Kidney capillary endothelial cell (primary cell): ENCODE results near the gene MAML2.

Source experiments
- DNase-seq: peaks from one replicate; pipeline ENCODE4 v3.0.0-alpha.2; 2018; ENCODE audit warnings: low spot score

Gene MAML2

DNA sequence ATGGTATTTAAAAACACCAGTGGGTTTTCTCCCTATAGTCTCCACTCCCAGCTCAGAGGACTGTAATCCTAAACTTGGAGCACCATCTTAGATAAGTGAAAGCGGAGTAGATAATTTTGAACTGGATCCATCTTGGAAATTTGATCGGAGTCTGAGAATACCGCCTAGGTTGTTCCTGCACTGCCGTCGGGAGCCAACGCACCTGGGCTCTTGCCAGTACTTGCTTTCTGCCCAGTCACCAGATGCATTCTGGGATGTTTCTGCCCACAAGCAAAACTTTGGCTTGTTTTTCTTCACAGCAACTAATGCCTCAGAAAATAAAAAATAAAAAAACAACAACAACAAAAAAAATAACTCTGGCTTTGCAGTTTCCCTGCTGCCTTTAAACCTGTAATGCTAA is 306.1 kb downstream of the MAML2 start:
- no peak for DNase-seq

DNA sequence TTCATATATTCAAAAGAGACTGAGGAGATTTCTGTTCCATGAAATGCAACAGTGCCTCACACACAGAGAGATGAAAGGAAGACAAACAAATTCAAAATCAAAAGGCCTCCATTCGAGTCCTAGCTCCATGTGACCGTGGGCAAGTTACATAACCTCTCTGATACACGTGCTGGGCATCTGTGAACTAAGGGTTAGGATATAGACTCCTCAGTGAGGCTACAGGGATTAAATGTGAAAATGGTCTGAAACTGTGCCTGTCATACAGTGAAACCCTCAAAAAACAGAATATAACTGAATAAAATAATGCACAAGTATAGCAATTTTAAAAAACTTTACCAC is 307.3 kb downstream of the MAML2 start:
- no peak for DNase-seq

DNA sequence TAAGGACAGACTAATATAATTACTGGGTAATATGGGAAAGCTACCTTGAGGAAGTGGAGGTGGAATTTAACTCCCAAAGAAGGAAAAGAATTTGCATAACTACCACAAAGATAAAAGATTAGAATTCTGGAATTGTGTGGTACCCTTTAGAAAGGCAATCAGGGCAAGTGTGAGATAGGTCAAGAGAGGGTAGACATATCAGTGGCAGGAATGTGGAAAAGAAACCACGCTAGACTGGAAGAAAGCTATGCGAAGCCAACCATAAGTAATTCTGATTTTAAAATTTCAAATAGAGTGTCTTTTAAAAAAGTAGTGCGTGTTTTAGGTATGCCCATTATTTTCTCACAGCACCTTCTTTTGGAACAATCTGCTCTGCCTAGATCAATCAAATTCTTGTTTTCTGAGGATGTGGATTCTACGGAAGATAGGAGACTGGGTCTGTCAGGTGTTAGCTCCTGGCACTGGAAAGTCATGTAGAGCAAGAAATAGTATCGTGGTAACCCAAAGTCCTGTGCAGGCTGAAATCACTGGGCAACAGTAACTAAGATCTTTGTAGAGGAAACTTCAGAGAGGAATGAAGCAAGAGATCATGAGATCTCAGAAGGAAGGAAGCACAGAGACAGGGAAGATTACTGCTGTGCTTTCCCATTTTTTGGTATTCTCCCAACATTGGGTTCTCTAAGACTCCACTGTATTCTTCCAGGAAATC is 307.8 kb downstream of the MAML2 start:
- no peak for DNase-seq

DNA sequence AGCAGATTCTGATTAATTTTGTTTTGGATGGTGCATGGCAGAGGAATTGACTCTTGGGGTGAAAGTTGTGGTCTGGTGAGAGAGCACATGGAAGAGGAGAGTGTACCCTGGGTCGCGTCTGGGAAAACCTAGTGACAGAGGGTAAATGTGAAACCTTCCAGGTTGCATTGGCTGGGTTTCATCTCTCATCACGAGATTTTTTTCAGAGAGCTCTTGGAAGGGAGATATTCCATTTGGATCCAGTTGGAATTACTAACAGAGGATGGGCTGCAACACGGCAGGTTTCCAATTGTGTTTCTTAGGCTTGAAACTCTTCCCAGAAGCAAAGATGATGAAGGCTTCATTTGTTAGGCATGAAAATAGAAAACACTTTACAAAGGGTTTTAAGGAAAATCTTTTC is 309.4 kb downstream of the MAML2 start:
- no peak for DNase-seq

DNA sequence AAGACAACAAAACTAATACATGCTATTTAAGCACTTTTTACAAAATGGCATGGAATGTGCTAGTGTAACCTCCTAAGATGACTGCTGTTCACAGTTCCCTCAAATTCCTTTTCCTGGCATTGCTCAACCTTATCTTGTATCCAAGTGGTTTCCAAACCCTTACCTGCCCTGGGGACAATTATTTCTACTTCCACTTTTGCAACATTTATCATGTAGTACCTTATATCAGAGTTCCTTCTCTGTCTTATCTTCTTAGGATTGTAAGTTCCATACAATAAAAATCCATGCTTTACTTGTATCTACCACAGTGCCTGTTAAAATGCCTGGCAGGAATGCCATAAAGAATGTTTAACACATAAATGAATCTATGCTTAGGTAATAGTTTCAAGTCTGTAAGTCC is 309.9 kb downstream of the MAML2 start:
- DNase-seq: no peak

DNA sequence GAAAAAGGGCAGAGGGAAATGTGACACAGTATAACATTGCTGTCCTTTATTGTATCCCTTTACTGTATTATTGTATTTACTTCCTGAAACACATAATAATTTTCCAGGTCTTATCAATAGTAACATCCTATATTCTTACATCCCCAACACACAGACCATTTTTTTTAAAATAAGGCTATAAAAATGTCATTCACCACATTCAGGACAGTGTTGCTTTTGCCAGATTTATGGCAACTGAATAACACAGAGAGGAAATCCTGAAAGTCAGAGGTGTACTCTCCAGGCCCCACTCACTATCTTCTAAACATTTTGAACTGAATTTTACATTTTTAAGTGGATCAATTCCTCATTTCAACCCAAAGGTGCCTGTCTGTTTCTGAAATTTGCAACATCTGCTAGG is 314.2 kb downstream of the MAML2 start:
- no peak for DNase-seq

DNA sequence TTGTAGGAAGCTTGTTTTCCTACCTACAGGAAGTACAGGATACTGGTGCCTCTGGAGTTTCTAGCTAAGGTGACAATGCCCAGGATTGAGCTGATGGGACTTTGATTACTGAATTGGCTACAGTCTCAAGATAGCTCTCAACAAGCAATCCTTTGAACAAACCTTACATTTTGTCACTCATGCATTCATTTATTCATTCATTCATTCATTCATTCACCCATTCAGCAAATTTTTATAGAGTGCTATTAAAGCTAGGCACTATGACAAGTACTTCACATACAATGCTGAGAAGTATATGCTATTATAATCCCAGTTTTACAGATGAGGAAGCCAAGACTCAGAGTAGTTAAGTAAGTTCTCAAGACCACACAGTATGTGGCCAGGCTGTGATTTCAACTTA is 316.0 kb downstream of the MAML2 start:
- no peak for DNase-seq

DNA sequence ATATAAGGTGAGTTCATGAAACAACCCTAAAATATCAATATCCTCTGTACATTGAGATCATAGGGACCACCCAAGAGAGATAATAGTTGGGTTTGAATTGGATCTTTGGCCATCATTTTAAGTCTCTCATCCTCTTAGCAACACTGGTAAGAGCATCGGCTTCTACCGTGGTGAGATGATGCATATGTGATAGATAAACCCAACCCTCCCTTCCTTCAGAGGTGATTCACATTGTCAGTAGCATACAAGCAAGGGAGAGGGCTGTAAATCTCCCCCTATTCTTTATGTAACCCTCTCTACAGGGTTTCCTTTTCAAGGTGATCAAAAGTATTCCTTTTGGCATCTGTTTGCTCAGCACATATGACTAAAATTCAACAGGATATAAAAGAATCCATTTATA is 316.7 kb downstream of the MAML2 start:
- no peak for DNase-seq

DNA sequence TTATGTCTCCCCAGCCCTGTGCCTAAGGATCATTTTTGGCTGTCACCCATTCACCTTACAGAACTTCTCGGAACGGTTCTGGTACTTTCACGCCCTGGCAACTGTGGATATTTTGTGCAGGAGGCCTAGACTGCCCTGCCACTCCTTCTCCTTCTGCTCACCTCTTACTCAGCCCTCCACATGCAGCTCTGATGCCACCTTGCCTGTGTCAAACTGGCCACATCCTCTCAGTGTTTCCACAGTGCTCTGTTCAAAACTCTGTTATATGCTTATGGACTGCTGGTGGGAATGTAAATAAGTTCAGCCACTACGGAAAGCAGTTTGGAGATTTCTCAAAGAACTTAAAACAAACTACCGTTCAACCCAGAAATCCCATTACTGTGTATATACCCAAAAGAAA is 318.3 kb downstream of the MAML2 start:
- no peak for DNase-seq

DNA sequence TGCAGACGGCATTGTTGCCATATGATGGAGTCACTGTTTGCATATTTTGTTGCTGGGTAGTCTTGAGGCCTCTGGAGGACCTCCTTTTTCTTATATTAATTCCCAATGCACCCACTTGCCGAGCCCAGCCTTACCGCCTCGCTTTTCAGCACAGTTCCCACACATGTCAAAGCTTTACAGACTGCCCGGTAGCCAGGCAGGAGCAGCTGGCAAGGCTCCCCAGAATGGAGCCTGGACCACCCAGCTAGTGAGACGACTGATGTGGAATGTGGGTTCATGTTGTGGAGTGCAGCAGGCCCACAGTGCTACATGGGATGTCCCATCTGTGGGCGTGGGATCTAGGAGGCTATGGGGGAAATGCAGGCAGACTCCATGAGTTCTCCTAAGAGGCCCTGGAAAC is 319.7 kb downstream of the MAML2 start:
- DNase-seq: no peak

DNA sequence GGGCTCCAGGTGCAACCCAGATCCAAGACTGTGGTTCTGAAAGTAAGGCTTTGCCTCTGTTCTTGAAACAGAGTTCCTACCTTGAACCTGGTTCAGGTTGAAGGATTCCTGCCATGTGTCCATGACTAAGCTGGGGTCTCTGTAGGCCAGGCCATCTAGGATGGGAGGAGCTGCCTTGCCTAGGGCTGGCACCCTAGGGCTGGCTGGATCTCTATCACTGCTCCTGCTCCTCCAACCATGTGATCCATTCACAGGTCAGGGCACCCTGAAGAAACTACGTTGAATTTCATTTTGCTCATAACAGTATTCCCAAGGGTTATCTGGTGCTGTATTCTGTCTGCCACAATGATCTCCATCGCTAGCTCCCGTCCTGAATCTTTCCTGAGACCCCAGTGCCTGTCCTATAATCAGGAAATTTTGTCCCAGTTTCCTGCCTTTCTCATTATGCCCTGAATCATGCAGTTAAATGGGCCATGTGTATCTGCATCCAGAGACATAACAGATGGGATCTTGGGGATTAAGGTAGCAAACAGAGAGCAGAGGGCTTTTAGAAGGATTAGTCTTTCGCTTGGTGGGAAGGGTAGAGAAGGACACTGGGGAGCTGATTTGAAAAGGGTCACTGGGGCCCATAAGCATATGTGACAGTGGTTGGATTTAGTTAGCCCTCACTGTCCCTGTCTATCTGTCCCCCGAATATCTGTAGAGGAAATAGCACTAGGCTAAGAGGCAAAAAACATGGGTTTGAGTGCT is 320.9 kb downstream of the MAML2 start:
- DNase-seq: no peak

DNA sequence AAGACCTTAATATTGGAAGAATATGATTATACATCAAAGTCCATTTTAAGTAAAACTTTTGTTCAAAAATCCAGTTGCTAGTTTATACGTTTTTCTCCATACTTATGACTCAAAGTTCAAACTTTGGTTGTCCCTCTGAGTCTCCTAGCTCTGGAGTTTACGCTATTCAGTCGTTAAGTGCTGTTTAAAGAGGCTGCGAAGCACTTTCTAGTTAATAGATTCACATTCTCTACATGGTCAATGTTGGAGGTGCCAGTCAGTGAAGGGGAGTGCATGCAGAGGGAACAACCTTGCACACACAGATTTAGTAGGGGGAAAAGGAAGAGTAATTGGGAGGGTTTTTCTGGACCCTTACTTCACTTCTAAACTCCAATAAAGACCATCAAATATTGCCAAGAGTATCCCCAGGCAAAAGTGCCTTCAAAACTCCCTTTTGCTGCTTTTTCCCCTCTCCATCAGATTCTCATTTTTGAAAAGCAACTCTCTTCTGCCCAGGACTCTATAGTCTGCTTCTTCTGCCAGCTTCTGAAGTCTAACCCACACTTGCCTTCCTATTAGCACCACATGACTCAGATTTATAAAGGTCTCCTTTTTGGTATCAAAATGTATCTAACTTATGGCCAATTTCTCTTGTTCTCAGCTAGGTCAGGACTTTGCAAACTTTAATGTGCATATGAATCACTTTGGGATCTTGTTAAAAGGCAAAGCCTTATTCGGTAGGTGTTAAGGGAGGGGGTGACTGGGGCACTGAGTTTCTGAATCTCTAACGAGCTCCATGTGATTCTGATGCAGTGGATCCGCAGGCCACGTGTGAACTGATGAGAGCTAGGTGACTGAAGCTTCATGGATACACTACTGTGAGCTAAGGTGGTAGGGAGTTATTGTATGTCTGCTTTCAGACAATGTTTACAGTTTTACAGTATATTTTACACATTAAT is 322.9 kb downstream of the MAML2 start:
- no peak for DNase-seq

DNA sequence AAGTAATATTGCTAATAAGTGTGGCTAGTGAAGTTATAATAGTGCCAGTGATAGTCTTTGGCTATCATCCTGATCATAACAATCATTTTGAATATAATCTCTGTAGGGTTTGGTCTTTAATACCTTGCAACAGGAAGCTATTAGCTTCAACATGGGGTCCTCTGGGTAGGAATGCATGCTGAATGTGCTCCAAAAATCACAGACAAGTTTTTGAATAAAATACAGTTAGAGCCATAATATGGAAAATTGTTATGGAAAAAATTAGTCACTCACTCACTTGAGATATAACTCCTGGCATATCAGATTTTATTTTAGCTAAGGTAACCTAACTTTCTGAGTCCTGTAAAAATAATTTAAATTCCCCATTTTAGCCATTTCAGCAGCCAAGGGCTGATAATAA is 323.7 kb downstream of the MAML2 start:
- DNase-seq: no peak

DNA sequence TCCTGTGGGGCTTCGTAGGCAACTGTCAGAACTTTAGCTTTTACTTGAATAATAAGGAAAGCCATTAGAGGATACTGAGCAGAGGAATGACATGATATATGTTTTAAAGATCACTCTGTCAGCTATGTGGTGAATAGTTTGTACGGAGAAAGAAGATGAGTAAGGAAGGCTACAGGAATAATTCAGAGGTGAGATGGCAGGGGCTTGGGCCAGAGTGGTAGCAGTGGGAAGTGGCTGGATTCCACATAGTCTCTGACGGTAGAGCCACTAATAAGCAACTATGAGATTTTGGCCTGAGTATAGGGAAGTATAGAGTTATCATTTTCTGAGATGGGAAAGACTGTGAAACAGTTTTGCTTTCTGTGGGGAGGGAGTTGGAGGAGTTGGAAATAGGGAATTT is 325.1 kb downstream of the MAML2 start:
- DNase-seq: no peak

DNA sequence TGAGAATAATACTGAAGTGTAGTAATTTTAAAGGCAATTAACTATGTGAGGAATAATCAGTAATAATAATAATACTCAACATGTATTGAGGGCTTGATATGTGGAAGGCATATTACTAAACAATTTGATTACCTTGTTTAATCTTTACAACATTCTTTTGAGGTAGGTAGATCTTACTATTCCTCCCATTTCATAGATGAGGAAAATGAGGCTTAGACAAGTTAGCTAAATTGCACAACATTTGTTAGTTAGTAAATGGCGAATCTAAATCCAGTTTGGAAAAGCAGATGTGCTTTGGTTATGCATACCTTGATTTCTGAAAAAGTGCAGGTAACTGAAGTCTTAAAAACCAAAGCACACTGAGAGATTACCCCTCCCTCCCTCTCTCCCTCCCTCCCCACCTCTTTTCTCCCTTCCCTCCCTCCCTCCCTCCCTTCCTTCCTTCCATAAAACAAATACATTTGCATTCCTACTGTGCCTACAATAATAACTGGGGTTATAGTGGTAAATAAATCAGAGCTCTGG is 326.0 kb downstream of the MAML2 start:
- DNase-seq: no peak

DNA sequence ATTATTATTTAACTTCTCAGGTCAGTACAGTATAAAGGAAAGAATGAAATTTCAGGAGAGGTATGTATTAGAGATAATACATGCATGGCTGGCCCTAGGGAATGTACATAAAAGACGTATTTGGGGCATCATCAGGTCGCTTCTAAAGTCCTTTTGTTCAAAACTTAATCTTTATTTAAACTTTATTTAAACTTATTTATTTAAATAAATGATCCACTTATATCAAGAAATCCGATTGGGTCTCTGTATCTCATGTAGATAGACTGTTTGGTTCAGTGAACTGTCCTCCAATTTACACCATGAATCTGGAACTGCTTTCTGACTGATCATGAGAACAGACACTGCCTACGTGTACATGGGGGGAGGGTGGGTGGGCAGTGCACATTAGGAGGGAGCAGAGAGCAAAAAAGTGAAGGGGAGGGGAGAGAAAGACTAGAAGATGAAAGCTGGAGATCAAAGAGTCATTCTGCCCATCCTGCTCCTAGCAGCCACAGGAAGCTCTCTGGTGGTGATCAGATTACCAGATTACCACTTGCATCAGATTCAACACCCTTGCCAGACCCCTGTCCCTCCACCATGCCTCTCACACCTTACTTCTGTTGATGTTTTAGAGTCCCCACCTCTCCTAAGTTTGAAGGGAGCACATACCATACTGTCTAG is 327.0 kb downstream of the MAML2 start:
- no peak for DNase-seq

DNA sequence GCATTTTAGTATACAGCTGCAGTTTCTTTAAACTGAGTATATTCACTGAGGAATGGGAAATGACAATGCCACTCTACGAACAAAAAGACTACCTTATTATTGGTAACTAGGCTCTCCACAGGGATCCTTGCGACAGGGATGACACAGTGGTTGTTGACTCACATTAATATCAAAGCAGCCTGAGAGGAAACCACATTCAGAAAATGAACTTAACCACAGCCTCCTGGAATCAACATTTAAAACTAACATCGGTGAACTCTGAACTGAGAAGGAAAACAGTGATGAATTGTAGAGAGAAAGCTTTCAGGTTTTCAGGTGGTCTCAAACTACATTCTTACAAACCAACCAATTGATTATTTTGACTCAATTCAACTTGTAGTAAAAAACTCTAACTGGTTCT is 328.8 kb downstream of the MAML2 start:
- peak; percentile 66 for DNase-seq

DNA sequence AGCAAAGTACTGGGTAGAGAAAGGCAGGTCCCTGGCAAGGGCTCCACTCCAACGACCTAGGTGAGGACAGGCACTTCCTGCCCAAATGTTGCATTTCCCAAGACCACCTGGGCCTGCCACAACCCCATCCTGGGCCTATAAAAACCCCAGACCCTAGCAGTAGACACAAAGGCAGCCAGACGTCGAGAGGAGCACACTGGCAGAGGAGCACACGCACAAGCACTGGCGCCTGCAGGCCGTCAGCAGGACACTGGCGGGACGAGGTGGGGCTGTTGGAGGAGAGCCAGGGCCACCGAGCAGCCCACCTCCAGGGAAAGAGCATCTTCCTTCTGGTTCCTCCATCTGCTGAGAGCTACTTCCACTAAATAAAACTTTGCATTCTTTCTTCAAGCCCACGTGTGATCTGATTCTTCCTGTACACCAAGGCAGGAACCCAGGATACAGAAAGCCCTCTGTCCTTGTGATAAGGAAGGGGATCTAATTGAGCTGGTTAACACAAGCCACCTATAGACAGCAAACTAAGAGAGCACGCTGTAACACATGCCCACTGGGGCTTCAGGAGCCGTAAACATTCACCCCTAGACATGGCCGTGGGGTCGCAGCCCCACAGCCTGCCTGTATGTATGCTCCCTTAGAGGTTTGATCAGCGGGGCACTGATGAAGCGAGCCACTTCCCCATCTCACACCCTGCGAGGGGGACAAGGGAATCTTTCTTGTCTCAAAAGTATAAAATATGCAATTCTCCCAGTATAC is 329.4 kb downstream of the MAML2 start:
- no peak for DNase-seq

DNA sequence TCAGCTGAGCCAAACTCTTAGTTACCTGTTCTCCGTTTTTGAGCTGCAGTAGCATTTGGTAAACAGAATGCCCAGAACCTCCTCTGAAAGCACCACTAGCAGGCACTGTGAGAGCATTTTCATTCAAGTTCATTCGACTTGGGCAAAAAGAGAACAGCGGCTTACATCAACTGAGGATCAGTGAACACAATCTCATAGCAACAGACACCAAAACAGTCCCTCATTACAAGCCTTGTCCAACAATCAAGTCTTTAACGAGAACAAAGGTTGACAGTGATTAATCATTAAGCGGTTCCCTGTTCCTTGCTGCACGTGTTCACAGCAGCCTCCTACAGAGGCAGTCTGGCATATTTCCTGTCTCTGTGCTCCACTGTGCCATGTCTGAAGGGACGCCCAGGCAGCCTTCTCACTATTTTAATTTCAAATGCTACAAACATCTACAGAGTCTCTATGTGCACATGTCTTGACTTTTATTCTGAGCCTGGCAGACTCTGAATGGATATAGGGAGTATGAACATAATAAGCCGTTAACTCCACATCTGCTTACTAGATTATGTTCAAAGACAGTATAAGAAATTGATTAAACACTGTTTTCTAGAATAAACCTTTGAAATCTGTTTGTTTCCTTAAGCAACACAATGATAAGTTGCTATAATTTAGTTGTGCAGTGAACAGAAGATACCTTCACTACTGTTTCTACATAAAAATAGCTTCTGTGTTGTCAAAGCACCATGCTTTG is 330.7 kb downstream of the MAML2 start:
- DNase-seq: peak; percentile 95

DNA sequence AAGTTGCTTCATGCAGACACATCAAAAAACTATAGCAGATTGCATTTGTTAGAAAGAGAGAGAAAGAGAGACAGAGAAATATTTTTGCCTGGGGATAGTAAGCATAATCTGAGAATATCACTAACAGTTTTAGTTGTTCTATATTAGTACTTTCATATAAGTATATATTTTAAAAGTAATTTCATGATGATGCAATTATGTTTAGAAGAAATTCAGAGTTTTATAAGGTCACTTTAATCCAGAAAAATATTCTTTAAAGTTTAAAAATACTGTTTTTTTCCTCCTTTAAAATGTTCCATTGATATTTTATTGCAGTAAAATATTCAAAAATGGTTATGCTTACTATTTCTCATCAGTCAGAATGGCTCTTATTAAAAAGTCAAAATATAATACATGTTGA is 332.3 kb downstream of the MAML2 start:
- no peak for DNase-seq
